Measurements from ENCODE around the gene TREM1.

DNA sequence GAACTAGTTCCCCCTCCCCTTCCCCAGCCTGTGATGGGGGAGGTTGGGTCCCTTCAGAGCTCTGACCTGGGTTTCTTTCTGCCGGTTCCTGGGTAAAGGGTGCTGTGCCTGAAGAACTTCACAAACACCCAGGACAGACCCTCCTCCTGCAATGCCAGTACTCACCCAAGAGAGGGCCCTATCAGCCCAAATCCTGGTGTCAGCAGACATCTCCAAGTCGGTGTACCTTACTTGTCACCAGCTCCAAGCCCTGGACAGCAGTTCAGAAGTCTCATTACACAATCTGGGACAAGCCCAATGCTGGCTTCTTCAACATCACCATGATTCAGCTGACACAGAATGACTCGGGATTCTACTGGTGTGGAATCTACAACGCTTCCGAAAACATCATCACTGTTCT is 57.9 kb downstream of the TREM1 start:
- TF ChIP-seq BHLHE40 (IDR thresholded peaks at IDR 0.05; ENCODE audit: borderline replicate concordance): no peak
- no peak for TF ChIP-seq SP1 (IDR thresholded peaks at IDR 0.05)
- no peak for TF ChIP-seq FOXA1 (IDR thresholded peaks at IDR 0.05)
- no peak for TF ChIP-seq L3MBTL2 (conservative IDR thresholded peaks at IDR 0.05)
- TF ChIP-seq TARDBP (IDR thresholded peaks at IDR 0.05): no peak
- no peak for TF ChIP-seq SUZ12 (IDR thresholded peaks at IDR 0.05)
- TF ChIP-seq ZNF384 (IDR thresholded peaks at IDR 0.05): no peak
- TF ChIP-seq, protein P1, sequence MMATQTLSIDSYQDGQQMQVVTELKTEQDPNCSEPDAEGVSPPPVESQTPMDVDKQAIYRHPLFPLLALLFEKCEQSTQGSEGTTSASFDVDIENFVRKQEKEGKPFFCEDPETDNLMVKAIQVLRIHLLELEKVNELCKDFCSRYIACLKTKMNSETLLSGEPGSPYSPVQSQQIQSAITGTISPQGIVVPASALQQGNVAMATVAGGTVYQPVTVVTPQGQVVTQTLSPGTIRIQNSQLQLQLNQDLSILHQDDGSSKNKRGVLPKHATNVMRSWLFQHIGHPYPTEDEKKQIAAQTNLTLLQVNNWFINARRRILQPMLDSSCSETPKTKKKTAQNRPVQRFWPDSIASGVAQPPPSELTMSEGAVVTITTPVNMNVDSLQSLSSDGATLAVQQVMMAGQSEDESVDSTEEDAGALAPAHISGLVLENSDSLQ (IDR thresholded peaks at IDR 0.05): no peak
- no peak for TF ChIP-seq HDGF (IDR thresholded peaks at IDR 0.05; ENCODE audit: borderline replicate concordance)
- no peak for TF ChIP-seq FOXM1 (IDR thresholded peaks at IDR 0.05; ENCODE audit: borderline replicate concordance)
